K562 (cell line): ENCODE data around the gene OLAH. TPM values are rescaled to one million over a fixed set of nuclear protein-coding genes. Genes with fewer than 3 reads are reported as not detected.

Experiments used
- ATAC-seq: fragments of 200-7000 bp; cut with Tn5 transposase; 3 replicates; pipeline ENCODE4 v1.9.1; 2020; ENCODE audit warnings: moderate library complexity
- BruUV-seq: library from RNA; stranded (reverse); fragments of 400-500 nt; replicated peaks from 2 replicates; lab custom pipeline; 2021; lab: Mats Ljungman, UMichigan
- CTCF ChIA-PET: fragments of 300-600 bp; formaldehyde crosslinking; extraction: SDS; loops from one replicate; lab custom pipeline; 2021; ENCODE audit warnings: low intra/inter-chr PET ratio; lab: Yijun Ruan, JAX
- POLR2A ChIA-PET: fragments of 300-600, 350-650 bp; sonication (Branson Sonifier 250); formaldehyde crosslinking; extraction: SDS; loops from one replicate; lab custom pipeline; 2021; ENCODE audit warnings: antibody characterized with exemption, inconsistent platforms; lab: Yijun Ruan, JAX
- DNase-seq, 4 experiments: peaks; one replicate each; pipeline versions ENCODE4 v3.0.0 to v3.0.0-alpha.2; 2011 to 2018; ENCODE audit warnings: low spot score in 3 of 4, mixed read lengths in 3 of 4; ENCODE audit errors: extremely low read depth in 1 of 4
- FAIRE-seq: peaks from 2 replicates; lab custom pipeline; 2011; peaks lifted over from hg19 to GRCh38; lab: Jason Lieb, UNC
- H2AFZ ChIP-seq: 2 replicates; pipeline ENCODE4 v1.6.0; 2011; ENCODE audit warnings: low read depth, low read length, control low read depth, inconsistent platforms
- H3K27ac ChIP-seq: fragments of 200-600 bp; 3 replicates; pipeline ENCODE4 v1.8.0; 2011; ENCODE audit warnings: low read depth, mild to moderate bottlenecking, control low read depth, inconsistent platforms, low read length, moderate library complexity, mixed read lengths; ENCODE audit errors: extremely low read depth
- H3K27me3 ChIP-seq, 2 experiments: fragments of 300-600 bp in 1 of 2; 2 replicates in 1 of 2; 3 replicates in 1 of 2; pipeline versions ENCODE4 v1.6.0 to v1.8.0; 2011; ENCODE audit warnings: inconsistent platforms in 2 of 2, low read length in 2 of 2, mild to moderate bottlenecking in 1 of 2, mixed read lengths in 1 of 2, moderate library complexity in 1 of 2; ENCODE audit not compliant: control insufficient read depth in 2 of 2, insufficient read depth in 2 of 2
- H3K36me3 ChIP-seq: fragments of 300-600 bp; 3 replicates; pipeline ENCODE4 v1.8.0; 2011; ENCODE audit warnings: mild to moderate bottlenecking, low read length, inconsistent platforms; ENCODE audit not compliant: control insufficient read depth, insufficient read depth
- H3K4me1 ChIP-seq, 2 experiments: fragments of 200-600 bp in 1 of 2; replicated peaks in 1 of 2; 2 replicates in 1 of 2; 3 replicates in 1 of 2; pipeline versions ENCODE4 v1.5.1 to v1.8.0; 2011; ENCODE audit warnings: inconsistent platforms in 2 of 2, low read length in 2 of 2, mild to moderate bottlenecking in 1 of 2, mixed read lengths in 1 of 2, moderate library complexity in 1 of 2; ENCODE audit not compliant: control insufficient read depth in 2 of 2, insufficient read depth in 2 of 2
- H3K4me2 ChIP-seq: 2 replicates; pipeline ENCODE4 v1.6.1; 2011; ENCODE audit warnings: low read length, control low read depth, inconsistent platforms, mixed read lengths; ENCODE audit not compliant: insufficient read depth
- H3K4me3 ChIP-seq: fragments of 200-600 bp; sonication (generic), shearing (Covaris generic); 2 replicates; pipeline ENCODE4 v1.5.1; 2016; ENCODE audit warnings: control low read depth, inconsistent platforms
- H3K79me2 ChIP-seq: fragments of 200-600 bp; 3 replicates; pipeline ENCODE4 v1.8.0; 2011; ENCODE audit warnings: low read length, inconsistent platforms; ENCODE audit not compliant: control insufficient read depth, insufficient read depth
- H3K9ac ChIP-seq, 2 experiments: 2 replicates each; pipeline versions ENCODE4 v1.6.0 to v1.6.1; 2011; ENCODE audit warnings: low read depth in 2 of 2, low read length in 2 of 2, control low read depth in 1 of 2, inconsistent platforms in 1 of 2, mild to moderate bottlenecking in 1 of 2, mixed read lengths in 1 of 2; ENCODE audit not compliant: insufficient read depth in 1 of 2
- H3K9me1 ChIP-seq: one replicate; pipeline ENCODE4 v1.6.0; 2011; ENCODE audit warnings: inconsistent platforms, mild to moderate bottlenecking, low read length, moderate library complexity; ENCODE audit not compliant: control insufficient read depth, insufficient read depth
- H3K9me3 ChIP-seq: replicated peaks from 2 replicates; pipeline ENCODE4 v1.5.1; 2011; ENCODE audit warnings: low read depth, low read length, inconsistent platforms; ENCODE audit not compliant: control insufficient read depth, insufficient read depth
- H4K20me1 ChIP-seq: replicated peaks from 2 replicates; pipeline ENCODE4 v1.6.1; 2011; ENCODE audit warnings: low read length, inconsistent platforms, mixed read lengths; ENCODE audit not compliant: control insufficient read depth, insufficient read depth
- HBP1 ChIP-seq: fragments of 450-650 bp; formaldehyde crosslinking; IDR thresholded peaks from 2 replicates; pipeline ENCODE4 v1.4.0; 2022; ENCODE audit warnings: missing genetic modification characterization
- HIVEP1 ChIP-seq: fragments of 250-450 bp; sonication (Bioruptor Pico); IDR thresholded peaks from 2 replicates; pipeline ENCODE4 v1.4.0; 2020; ENCODE audit warnings: mild to moderate bottlenecking
- MBD2 ChIP-seq: sonication (generic); IDR thresholded peaks from 2 replicates; pipeline ENCODE4 v1.6.1; 2016; ENCODE audit warnings: low read depth, borderline replicate concordance
- POLR2G ChIP-seq: fragments of 200-400 bp; formaldehyde crosslinking; IDR thresholded peaks from 2 replicates; pipeline ENCODE4 v1.6.1; 2017; ENCODE audit warnings: low read depth, mild to moderate bottlenecking, antibody characterized with exemption, low read length, moderate library complexity
- RBM39 ChIP-seq: fragments of 200-400 bp; formaldehyde crosslinking; optimal IDR thresholded peaks from 2 replicates; pipeline ENCODE3; 2018; ENCODE audit warnings: low read depth, low read length
- TGIF2 ChIP-seq: sonication (generic); formaldehyde crosslinking; IDR thresholded peaks from 2 replicates; pipeline ENCODE4 v1.8.1; 2022; ENCODE audit warnings: mild to moderate bottlenecking, missing genetic modification reagents, moderate library complexity
- ZNF318 ChIP-seq, 2 experiments: fragments of 450-650 bp; IDR thresholded peaks; 2 replicates each; pipeline ENCODE4 v1.6.1; 2016; ENCODE audit warnings: mild to moderate bottlenecking in 2 of 2, borderline replicate concordance in 1 of 2, low read depth in 1 of 2, moderate library complexity in 1 of 2
- ZNF41 ChIP-seq: fragments of 250-450 bp; sonication (Bioruptor Pico); conservative IDR thresholded peaks from 2 replicates; pipeline ENCODE4 v1.4.0; 2020; ENCODE audit warnings: mild to moderate bottlenecking
- ZNF445 ChIP-seq: fragments of 250-450 bp; sonication (Bioruptor Pico); IDR thresholded peaks from 2 replicates; pipeline ENCODE4 v1.4.0; 2020; ENCODE audit warnings: low read depth, mild to moderate bottlenecking, moderate library complexity
- ZNF57 ChIP-seq: fragments of 450-650 bp; formaldehyde crosslinking; IDR thresholded peaks from 2 replicates; pipeline ENCODE4 v1.4.0; 2020; ENCODE audit warnings: mild to moderate bottlenecking, moderate library complexity
- ZNF696 ChIP-seq: fragments of 250-450 bp; sonication (Bioruptor Pico); conservative IDR thresholded peaks from 2 replicates; pipeline ENCODE4 v1.4.0; 2020; ENCODE audit warnings: mild to moderate bottlenecking, moderate library complexity
- ZNF766 ChIP-seq: fragments of 200-800 bp; sonication (Bioruptor generic); conservative IDR thresholded peaks from 2 replicates; pipeline ENCODE4 v1.6.1; 2016; ENCODE audit warnings: missing genetic modification characterization, missing compliant biosample characterization
- WGBS: fragments of 100-300 bp; shearing (Covaris generic); methylation state at CpG from one replicate; pipeline ENCODE4 v1.1.6; 2016; ENCODE audit warnings: low coverage, mixed read lengths; ENCODE audit not compliant: insufficient coverage; ENCODE audit errors: missing lambda C conversion rate; 5-methylcytosine and 5-hydroxymethylcytosine counted together
- in situ Hi-C: fragments of 300-500 bp; cut with MboI; formaldehyde crosslinking; loops from 4 replicates; pipeline ENCODE4 v1.15.0; 2018; ENCODE audit warnings: inconsistent platforms, mixed read lengths
- intact Hi-C: fragments of 100-400 bp; cut with micrococcal nuclease; formaldehyde crosslinking; loops from 2 replicates; pipeline ENCODE4 v1.14.2; 2022
- polyA plus RNA-seq, 8 experiments: library from polyadenylated mRNA; depleted of rRNA in 4 of 8; stranded (reverse) in 5 of 8; unstranded in 3 of 8; fragments of >200 nt; fragmentation: Nextera tagmentation in 2 of 8; fragmentation: Illumina TruSeq in 1 of 8; extraction: Ambion mirVana in 2 of 8; extraction: Trizol in 1 of 8; gene quantifications; 2 replicates each; pipeline versions ENCODE4 v1.2.1 to v1.2.3, GENCODE V29; 2011 to 2014; ENCODE audit warnings: inconsistent platforms in 1 of 8, missing spikeins in 1 of 8
- total RNA-seq, 7 experiments: library from RNA; depleted of rRNA in 6 of 7; stranded (reverse); fragments of >200 nt in 6 of 7; fragmentation: Illumina TruSeq in 2 of 7; extraction: Trizol in 2 of 7; gene quantifications; 2 replicates each; pipeline versions ENCODE4 v1.2.1 to v1.2.3, GENCODE V29; 2011 to 2021; ENCODE audit warnings: low replicate concordance in 1 of 7

The OLAH gene
- total and polyA plus RNA-seq, 9 of the 15 experiments (the other 6 are each of a cell fraction or from before 2014, with no cell fraction given), result 0.11 to 0.45 (median 0.18) TPM; not detected in 3

- Histone ChIP-seq H3K4me2 (no peak overlapping the region), H3K27me3 (no peaks in the 10 kb centered on the region), H3K9me1 (no peaks in the 10 kb centered on the region), H2AFZ (no peak overlapping the region), H3K9ac (no peak overlapping the region), H4K20me1 (no peaks in the 10 kb centered on the region), H3K79me2 (no peaks in the 10 kb centered on the region), H3K4me3 (no peak overlapping the region), H3K27ac (no peak overlapping the region), H3K9me3 (no peaks in the 10 kb centered on the region; the same call in 1 of the 2 replicates), H3K36me3 (peaks cover 17% of the 10 kb centered on the region), H3K4me1 (no peaks in the 10 kb centered on the region)
- DNase-seq (no peak), FAIRE-seq (no peak), ATAC-seq (no peak)
- POLR2A ChIA-PET, result interaction anchor here (0.5 to 0.7 kb wide), 3 partner anchors 10 to 32 kb away, joined by 3 read pairs; no protein-coding TSS in a partner anchor
- CTCF ChIA-PET, result no interaction called here
- 90% methylated on average over 4 of the region's 4 CpGs for WGBS
- BruUV-seq, result no TSS peak
- intact Hi-C loops, result no loop called here
- in situ Hi-C loops, result no loop called here
- TF ChIP-seq HBP1 (CRISPR knock-in tag), result no peak
- no peak for TF ChIP-seq ZNF696 (CRISPR knock-in tag)
- TF ChIP-seq ZNF41, result no peak
- TF ChIP-seq ZNF445 (CRISPR knock-in tag), result no peak
- TF ChIP-seq MBD2, result no peak
- TF ChIP-seq ZNF318 (IDR thresholded peaks at IDR 0.05; ENCODE audit: borderline replicate concordance in 1 of 2, low read depth in 1 of 2), result no peak
- no peak for TF ChIP-seq ZNF766
- TF ChIP-seq POLR2G, result no peak
- TF ChIP-seq RBM39, result no peak
- no peak for TF ChIP-seq ZNF57
- TF ChIP-seq HIVEP1 (CRISPR knock-in tag), result no peak
- no peak for TF ChIP-seq TGIF2 (CRISPR knock-in tag)
These were observed 70.0 kb downstream of the OLAH start for GRCh38 chr10:15113766-15114165.
